DMS 273 (cell line): Measurements from ENCODE around the gene OTOGL.
A peak's percentile ranks its signal among the peaks of the same experiment; 100 is the strongest.
"Not testable (repeated sequence)": the region's sequence is repeated elsewhere in the genome, so short reads cannot be mapped to it uniquely, and the experiment has no call there.

Experiments
- DNase-seq: peaks from one replicate; lab custom pipeline; 2025; ENCODE audit not compliant: unreplicated experiment; lab: John Stamatoyannopoulos, UW

OTOGL gene

GRCh38 chr12:80268924-80269749 is 169.8 kb downstream of the OTOGL start:
- no peak for DNase-seq

DNA sequence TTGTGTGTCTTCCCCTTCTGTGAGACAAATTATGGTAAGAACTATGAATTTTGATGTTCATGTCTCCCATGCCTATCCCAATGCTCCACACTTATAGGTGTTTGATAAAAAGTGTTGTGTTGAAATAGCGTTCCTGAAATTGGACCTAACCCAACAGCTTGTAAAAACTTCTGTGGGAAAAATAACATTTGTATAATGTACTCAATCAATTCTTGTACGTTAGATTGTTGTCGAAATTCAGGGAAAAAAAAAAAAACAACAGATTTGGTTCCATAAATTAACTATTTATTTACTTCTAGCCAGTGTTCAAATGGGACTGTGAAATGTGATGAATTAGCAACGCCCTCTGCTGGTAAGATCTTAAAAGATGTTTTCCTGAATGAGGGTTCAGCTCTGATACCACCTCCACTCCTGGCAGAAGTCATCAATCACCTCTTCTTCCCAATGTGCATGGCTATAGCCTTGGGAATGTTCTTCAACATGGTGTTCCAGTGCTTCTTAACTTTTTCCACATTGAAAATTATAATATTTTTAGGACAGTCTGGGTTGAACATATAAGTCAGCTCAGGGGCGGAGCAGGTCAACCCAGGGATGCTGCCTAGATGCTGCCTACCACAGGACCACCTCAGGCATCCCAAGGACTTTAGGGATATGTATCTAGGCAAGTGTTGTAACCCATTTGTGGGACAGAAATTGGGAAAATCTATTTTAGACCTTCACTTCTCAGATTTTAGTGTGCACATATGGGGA is 170.6 kb downstream of the OTOGL start:
- DNase-seq: peak; percentile 64

GRCh38 chr12:80271780-80272179 is 172.4 kb downstream of the OTOGL start:
- no peak for DNase-seq

GRCh38 chr12:80272387-80272915 is 173.1 kb downstream of the OTOGL start:
- DNase-seq: peak; percentile 29

DNA sequence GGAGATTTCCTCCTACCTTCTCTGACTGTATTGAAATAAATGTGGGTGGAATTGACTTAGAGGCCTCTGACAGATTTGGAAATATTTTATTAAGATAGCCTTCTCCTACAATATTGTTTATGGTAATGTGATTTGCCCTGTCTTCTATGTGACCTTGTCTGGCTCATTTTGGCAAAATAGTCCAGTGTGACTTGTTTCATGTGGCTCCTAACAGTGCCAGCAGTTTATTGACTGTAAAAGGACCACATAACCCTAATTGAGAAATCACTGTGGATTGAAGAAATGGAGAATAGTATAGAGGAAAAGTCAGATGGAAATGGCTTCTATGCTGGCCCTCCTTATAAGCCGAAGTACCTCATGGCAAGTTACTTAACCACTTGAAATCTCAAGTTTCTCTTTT is 173.8 kb downstream of the OTOGL start:
- no peak for DNase-seq

DNA sequence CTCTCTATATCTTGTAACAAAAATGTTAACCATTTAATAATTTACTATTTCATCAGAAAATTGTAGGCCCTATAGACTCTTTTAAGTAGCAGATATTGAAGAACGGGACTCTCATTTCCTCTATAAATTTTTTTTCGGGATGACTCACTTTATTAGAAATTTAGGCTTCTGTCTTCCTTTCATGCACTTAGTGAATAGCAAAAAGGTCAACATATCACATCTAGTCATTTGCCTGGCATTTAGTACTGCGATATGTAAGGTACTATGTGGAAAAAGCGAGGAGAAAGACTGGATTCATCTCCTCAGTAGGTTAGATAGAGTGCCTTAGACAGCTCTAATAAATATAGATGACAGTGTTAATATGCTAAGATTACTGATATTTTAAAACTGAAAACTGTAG is 178.4 kb downstream of the OTOGL start:
- no peak for DNase-seq

GRCh38 chr12:80282226-80282625 is 182.9 kb downstream of the OTOGL start:
- DNase-seq: no peak

DNA sequence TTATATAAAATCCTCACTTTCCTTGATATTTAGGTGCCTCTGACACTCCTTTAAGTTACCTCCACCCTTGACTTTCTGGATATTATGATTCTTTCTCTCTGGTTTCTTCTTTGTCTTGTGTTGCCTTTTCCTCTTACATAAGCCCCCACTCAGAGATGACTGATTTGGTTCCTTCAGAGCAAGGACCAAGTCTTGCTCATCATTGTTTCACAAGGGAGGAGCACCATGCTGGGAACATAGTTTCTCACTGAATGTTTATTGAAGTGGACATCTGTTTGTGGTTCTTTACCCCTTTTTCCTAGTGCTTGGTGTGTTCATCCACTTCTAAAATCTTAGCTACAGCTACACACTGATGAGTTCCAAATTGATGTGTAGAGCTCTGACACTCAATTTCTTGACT is 183.4 kb downstream of the OTOGL start:
- DNase-seq: no peak

- no peak for DNase-seq
Observed at GRCh38 chr12:80291108-80291754, 191.9 kb downstream of the OTOGL start.

GRCh38 chr12:80293347-80293746 is 194.0 kb downstream of the OTOGL start:
- DNase-seq: no peak

GRCh38 chr12:80293759-80294158 is 194.4 kb downstream of the OTOGL start:
- no peak for DNase-seq

DNA sequence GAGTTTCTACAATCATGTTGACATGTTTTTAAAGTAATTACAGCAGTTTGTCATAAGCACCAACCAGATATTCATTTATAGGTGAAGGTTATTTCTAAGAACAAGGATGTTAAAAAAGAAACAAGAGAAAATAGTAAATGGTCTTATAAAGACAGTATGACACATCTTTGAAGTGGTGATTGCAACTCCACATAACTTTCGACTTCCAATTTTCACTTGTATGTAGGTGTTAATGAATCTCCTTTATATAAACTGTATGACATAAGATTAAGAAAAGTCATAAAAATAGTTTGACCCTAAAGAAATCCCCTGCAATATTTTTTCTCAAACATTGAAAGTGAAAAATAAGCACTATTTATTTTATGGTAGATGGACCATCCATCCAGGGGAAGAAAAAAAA is 199.9 kb downstream of the OTOGL start:
- no peak for DNase-seq

DNA sequence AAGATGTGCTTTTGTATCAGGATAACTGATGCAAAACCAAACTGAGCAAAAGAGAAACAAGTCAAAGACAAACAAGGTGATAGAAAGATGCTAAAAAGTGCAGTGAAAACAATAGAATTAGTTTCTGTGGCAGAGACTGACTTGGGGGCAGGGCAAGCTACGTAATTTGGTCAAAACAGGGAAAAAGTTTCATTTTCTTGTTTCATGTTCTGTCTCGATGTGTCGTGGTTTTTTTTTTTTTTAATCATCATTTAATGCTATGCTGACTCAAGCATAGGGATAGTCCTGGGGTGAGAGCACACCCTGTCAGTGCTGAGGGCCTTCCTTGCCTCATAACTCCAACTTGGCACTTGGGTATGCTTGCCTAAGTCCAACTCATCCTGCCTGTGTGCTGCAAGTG is 200.6 kb downstream of the OTOGL start:
- DNase-seq: no peak

GRCh38 chr12:80307436-80307835 is 208.1 kb downstream of the OTOGL start:
- DNase-seq: not testable (repeated sequence)

GRCh38 chr12:80313209-80313608 is 213.9 kb downstream of the OTOGL start:
- no peak for DNase-seq

DNA sequence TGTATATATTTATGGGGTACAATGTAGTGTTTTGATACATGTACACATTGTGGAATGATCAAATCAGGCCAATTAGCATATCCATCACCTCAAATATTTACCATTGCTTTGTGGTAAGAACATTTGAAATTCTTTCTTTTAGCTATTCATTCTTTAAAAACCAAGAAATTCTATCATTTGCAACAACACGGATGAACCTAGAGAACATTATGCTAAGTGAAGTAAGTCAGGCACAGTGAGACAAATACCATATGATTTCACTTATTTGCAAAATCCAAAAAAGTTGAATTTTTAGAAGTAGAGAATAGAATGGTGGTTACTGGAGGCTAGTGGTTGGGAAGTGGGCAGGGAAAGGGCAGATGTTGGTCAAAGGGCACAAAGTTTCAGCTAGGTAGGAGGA is 215.4 kb downstream of the OTOGL start:
- no peak for DNase-seq

- no peak for DNase-seq
Observed at GRCh38 chr12:80316222-80316621, 216.9 kb downstream of the OTOGL start.

DNA sequence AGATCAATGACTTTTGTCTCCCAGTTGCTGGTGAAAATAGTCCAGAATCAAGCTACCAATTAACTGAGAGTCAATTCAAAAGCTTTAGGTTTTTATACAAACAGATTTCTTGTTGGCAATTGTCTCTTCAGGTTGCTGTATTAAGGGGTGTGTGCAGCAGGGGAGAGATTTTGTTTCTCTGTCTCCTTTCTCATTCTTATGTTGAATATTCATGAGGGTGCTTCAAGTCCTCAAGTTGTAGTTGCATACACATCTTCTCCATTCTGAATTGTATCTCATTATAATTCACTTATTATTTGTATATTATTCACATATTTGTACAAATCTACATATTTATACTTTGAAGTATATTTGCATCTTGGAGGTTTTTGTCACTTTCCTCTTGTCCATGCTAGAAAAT is 218.0 kb downstream of the OTOGL start:
- no peak for DNase-seq

DNA sequence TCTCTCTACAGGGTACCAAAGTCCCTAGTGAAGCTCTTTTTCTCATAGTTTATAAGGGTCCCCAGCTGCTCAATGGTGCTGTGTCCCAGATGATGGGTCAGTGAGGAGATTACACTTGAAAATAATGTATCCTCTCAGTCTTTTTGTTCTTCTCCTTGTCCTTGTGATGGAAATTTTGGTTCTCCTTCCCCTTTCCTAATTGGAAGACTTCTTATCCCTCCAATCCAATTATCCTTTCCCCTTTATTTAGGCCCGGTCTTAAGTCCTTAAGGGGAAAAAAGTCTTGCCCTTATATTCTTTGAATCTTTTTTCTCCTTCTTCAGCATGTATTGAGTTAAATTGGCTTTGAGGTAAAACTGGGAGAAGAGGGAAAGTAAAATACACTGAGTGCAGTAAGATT is 218.6 kb downstream of the OTOGL start:
- no peak for DNase-seq

- no peak for DNase-seq
Observed at GRCh38 chr12:80320121-80320678, 220.9 kb downstream of the OTOGL start.

DNA sequence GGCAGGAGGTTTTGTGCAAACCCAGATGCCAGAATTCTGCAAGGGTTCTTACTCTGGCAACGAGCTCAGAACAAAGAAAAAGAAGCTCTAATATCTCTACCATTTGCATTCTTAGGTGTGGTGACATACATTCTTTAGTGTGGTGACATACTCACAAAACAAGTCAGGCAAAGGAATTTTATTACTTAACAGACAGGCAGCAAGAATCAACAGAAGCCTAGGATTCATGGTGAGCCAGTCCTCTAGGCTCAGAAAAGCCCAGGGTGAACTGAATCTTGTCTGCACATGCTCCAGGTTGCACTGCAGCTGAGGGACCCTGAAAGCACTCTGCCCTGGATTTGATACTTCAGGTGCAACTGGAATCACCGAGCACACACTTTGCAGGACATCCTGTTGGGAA is 222.3 kb downstream of the OTOGL start:
- no peak for DNase-seq
